Measurements from ENCODE around the gene TNRC6C. TPM values are rescaled to one million over a fixed set of nuclear protein-coding genes. Genes with fewer than 3 reads are reported as not detected.

The TNRC6C gene
- total and polyA plus RNA-seq, 9 of the 15 experiments (the other 6 are each of a cell fraction or from before 2014, with no cell fraction given): 0.20 to 4.9 (median 2.3) TPM

DNA sequence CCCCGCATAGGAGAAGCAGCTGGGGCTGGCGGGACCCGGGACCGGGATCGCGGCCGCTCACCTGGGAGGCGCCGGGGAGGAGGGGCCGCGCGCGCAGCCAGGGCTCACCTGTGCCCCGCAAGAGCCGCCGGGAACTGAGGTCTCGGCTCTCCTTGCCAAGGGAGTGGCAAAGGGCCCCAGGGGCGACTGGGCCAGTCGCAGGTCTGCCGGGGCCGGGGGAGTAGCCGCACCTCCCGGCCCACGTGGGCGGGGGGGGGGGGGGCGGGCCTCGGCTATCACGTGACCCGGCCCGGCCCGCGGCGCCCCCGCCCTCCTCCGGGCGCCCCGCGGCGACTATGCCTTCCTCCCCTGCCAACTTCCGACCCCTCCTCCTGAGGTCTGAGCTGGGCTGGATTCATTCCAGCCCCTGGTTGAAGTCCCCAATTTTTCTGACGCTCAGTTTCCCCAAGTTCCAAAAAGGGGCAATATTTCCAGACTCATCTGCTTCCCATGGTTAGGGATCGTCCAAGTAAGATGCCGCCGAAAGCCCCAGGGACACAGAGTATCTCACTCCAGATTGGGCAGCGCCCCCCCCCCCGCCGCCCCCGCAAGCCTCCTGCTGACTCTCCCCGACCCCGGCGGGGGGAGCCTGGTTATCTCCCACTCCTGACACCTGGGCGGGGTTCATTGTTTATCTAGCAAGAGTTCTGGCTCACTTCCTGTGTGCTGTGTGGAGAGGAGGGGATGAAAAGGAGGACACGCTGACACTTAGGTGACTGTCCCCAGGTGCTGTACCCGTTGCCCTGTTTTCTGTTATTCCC lies 170.2 kb downstream of the TNRC6C start, which contains the start of gene TMC6 (continued):
- no peak for TF ChIP-seq PHF21A (IDR thresholded peaks at IDR 0.05; ENCODE audit: borderline replicate concordance, low read depth)
- TF ChIP-seq FOXJ2 (tag; IDR thresholded peaks at IDR 0.05): no peak
- TF ChIP-seq FUS (optimal IDR thresholded peaks at IDR 0.05; ENCODE audit: low read depth, low read length): peak; percentile 48
- TF ChIP-seq ASH1L (IDR thresholded peaks at IDR 0.05; ENCODE audit: borderline replicate concordance, low read depth, partially characterized antibody): no peak
- peak; percentile 70 to 71 for TF ChIP-seq TRIM24 (IDR thresholded peaks at IDR 0.05)
- no peak for TF ChIP-seq MBD1 (CRISPR knock-in tag; IDR thresholded peaks at IDR 0.05)
- no peak for TF ChIP-seq ZNF518B (CRISPR knock-in tag; IDR thresholded peaks at IDR 0.05)
- TF ChIP-seq TCFL5 (CRISPR knock-in tag; conservative IDR thresholded peaks at IDR 0.05): no peak
- peak; percentile 59 for TF ChIP-seq ATF7 (IDR thresholded peaks at IDR 0.05)
- TF ChIP-seq FOXK2 (conservative IDR thresholded peaks at IDR 0.05 in 1 of 2, IDR thresholded peaks at IDR 0.05 in 1 of 2; ENCODE audit: low read depth in 2 of 2): peak; percentile 90 to 93
- TF ChIP-seq FOXK1 (CRISPR knock-in tag; IDR thresholded peaks at IDR 0.05; ENCODE audit: borderline replicate concordance): no peak
- TF ChIP-seq HNRNPL (IDR thresholded peaks at IDR 0.05; ENCODE audit: low read depth, low read length): peak; percentile 95
- TF ChIP-seq ZNF695 (CRISPR knock-in tag; IDR thresholded peaks at IDR 0.05): no peak
- TF ChIP-seq POLR2AphosphoS2 (IDR thresholded peaks at IDR 0.05; ENCODE audit: low read length): no peak
- peak; percentile 93 for TF ChIP-seq NCOR1 (IDR thresholded peaks at IDR 0.05)
- TF ChIP-seq ZNF143 (CRISPR knock-in tag; IDR thresholded peaks at IDR 0.05): no peak
- TF ChIP-seq ZNF124 (CRISPR knock-in tag; IDR thresholded peaks at IDR 0.05): no peak
- TF ChIP-seq SAP30 (IDR thresholded peaks at IDR 0.05; ENCODE audit: borderline replicate concordance, insufficient read depth, low read depth, low read length, poor library complexity, severe bottlenecking): peak; percentile 56
- TF ChIP-seq RBM34 (IDR thresholded peaks at IDR 0.05; ENCODE audit: borderline replicate concordance, insufficient read depth, low read length): no peak
- no peak for TF ChIP-seq NFXL1 (CRISPR knock-in tag; IDR thresholded peaks at IDR 0.05)
- TF ChIP-seq, protein P1, sequence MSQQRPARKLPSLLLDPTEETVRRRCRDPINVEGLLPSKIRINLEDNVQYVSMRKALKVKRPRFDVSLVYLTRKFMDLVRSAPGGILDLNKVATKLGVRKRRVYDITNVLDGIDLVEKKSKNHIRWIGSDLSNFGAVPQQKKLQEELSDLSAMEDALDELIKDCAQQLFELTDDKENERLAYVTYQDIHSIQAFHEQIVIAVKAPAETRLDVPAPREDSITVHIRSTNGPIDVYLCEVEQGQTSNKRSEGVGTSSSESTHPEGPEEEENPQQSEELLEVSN (IDR thresholded peaks at IDR 0.05; ENCODE audit: borderline replicate concordance in 1 of 2, extremely low read depth in 1 of 2, insufficient read depth in 1 of 2, insufficient read length in 1 of 2, low read depth in 1 of 2, low read length in 1 of 2, poor library complexity in 1 of 2, severe bottlenecking in 1 of 2): peak in 1 of 2 experiments; percentile 39
- no peak for TF ChIP-seq NONO (IDR thresholded peaks at IDR 0.05; ENCODE audit: low read depth in 2 of 2, low read length in 1 of 2)
